ENCODE results near the gene SH3BP2. TPM values are rescaled to one million over a fixed set of nuclear protein-coding genes. Genes with fewer than 3 reads are reported as not detected.
A peak's percentile ranks its signal among the peaks of the same experiment; 100 is the strongest.

The SH3BP2 gene
- total RNA-seq, 2 experiments from 2014 or later, result 10.9 to 31.6 TPM

DNA sequence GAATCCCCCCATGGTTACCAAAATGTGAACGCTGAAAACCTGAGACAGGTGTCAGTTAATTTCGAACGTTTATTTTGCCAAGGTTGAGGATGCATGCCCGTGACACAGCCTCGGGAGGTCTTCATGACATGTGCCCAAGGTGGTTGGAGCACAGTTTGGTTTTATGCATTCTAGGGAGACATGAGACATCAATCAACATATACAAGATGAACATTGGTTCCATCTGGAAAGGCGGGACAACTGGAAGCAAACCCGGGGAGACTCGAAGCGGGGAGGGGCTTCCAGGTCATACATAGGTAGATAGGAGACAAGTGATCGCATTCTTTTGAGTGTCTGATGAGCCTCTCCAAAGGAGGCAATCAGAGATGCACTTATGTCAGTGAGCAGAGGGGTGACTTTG lies 11.0 kb upstream of the SH3BP2 start:
- ChIA-PET POLR2A (interaction anchor here (1.6 kb wide), 1 partner anchor 11 kb away, joined by 4 read pairs; no protein-coding TSS in a partner anchor), CTCF (ENCODE audit: unreplicated experiment) (no interaction called here)
- H3K4me2 ChIP-seq (ENCODE audit: low read length), result no peak overlapping the region
- H4K20me1 ChIP-seq (ENCODE audit: insufficient read depth, low read length), result no peaks in the 10 kb centered on the region
- no TSS peak for BruUV-seq (replicated peaks)
- no peak overlapping the region for H3K4me3 ChIP-seq (ENCODE audit: low read depth, low read length, poor library complexity, severe bottlenecking)
- TF ChIP-seq CTCF (conservative IDR thresholded peaks at IDR 0.05; ENCODE audit: low read length), result no peak
- TF ChIP-seq EZH2phosphoT487 (IDR thresholded peaks at IDR 0.05; ENCODE audit: borderline replicate concordance, low read depth, low read length), result no peak
- intact Hi-C loops (cut with micrococcal nuclease; ENCODE audit: unreplicated experiment), result no loop called here
- no peaks in the 10 kb centered on the region for H3K9me3 ChIP-seq (ENCODE audit: low read length)
- H3K36me3 ChIP-seq (ENCODE audit: insufficient read depth, low read length), result no peaks in the 10 kb centered on the region
- no peaks in the 10 kb centered on the region for H3K9me2 ChIP-seq (ENCODE audit: insufficient read depth, low read length)
- no peak overlapping the region for H3K27ac ChIP-seq (ENCODE audit: low read depth, low read length, poor library complexity, severe bottlenecking)
- no peak overlapping the region for H2AFZ ChIP-seq (ENCODE audit: low read length)
- H3K79me2 ChIP-seq (ENCODE audit: insufficient read depth, low read depth, low read length), result no peaks in the 10 kb centered on the region
- peaks cover 23% of the 10 kb centered on the region for H3K4me1 ChIP-seq (ENCODE audit: insufficient read depth, low read length, poor library complexity, severe bottlenecking)
- DNase-seq (ENCODE audit: low spot score), result no peak

GRCh38 chr4:2783790-2784189 lies 9.1 kb upstream of the SH3BP2 start:
- Histone ChIP-seq H3K4me2 (ENCODE audit: low read length) (no peak overlapping the region), H2AFZ (ENCODE audit: low read length) (no peak overlapping the region), H3K9me3 (ENCODE audit: low read length) (no peaks in the 10 kb centered on the region), H3K4me1 (ENCODE audit: insufficient read depth, low read length, poor library complexity, severe bottlenecking) (peaks cover 32% of the 10 kb centered on the region), H4K20me1 (ENCODE audit: insufficient read depth, low read length) (no peaks in the 10 kb centered on the region), H3K4me3 (ENCODE audit: low read depth, low read length, poor library complexity, severe bottlenecking) (no peak overlapping the region), H3K36me3 (ENCODE audit: insufficient read depth, low read length) (no peaks in the 10 kb centered on the region), H3K79me2 (ENCODE audit: insufficient read depth, low read depth, low read length) (no peaks in the 10 kb centered on the region), H3K9me2 (ENCODE audit: insufficient read depth, low read length) (no peaks in the 10 kb centered on the region), H3K27ac (ENCODE audit: low read depth, low read length, poor library complexity, severe bottlenecking) (no peak overlapping the region)
- intact Hi-C loops (cut with micrococcal nuclease; ENCODE audit: unreplicated experiment), result no loop called here
- DNase-seq (ENCODE audit: low spot score), result no peak
- BruUV-seq (replicated peaks), result no TSS peak
- ChIA-PET POLR2A (interaction anchor here (0.7 to 4.3 kb wide), 3 partner anchors 26 to 88 kb away, joined by 3 to 13 read pairs (median 3); no protein-coding TSS in a partner anchor), CTCF (ENCODE audit: unreplicated experiment) (no interaction called here)
- TF ChIP-seq EZH2phosphoT487 (IDR thresholded peaks at IDR 0.05; ENCODE audit: borderline replicate concordance, low read depth, low read length), result no peak
- TF ChIP-seq CTCF (conservative IDR thresholded peaks at IDR 0.05; ENCODE audit: low read length), result no peak

- H3K27ac ChIP-seq (ENCODE audit: low read depth, low read length, poor library complexity, severe bottlenecking), result peak overlapping the region; percentile 35
- DNase-seq (ENCODE audit: low spot score), result peak; percentile 89
- TF ChIP-seq CTCF (conservative IDR thresholded peaks at IDR 0.05; ENCODE audit: low read length), result no peak
- TF ChIP-seq EZH2phosphoT487 (IDR thresholded peaks at IDR 0.05; ENCODE audit: borderline replicate concordance, low read depth, low read length), result no peak
- POLR2A ChIA-PET, result interaction anchor here (0.6 to 4.3 kb wide), 24 partner anchors 13 to 1073 kb away, joined by 3 to 13 read pairs (median 4); partner anchors contain the start of genes GRK4, SLBP and TNIP2
- H4K20me1 ChIP-seq (ENCODE audit: insufficient read depth, low read length), result no peaks in the 10 kb centered on the region
- H3K4me1 ChIP-seq (ENCODE audit: insufficient read depth, low read length, poor library complexity, severe bottlenecking), result peaks cover 32% of the 10 kb centered on the region
- peak overlapping the region; percentile 73 for H2AFZ ChIP-seq (ENCODE audit: low read length)
- intact Hi-C loops (cut with micrococcal nuclease; ENCODE audit: unreplicated experiment), result loop anchor here (2.0 kb wide), 1 partner anchor 27 kb away; no protein-coding TSS in a partner anchor
- no peaks in the 10 kb centered on the region for H3K36me3 ChIP-seq (ENCODE audit: insufficient read depth, low read length)
- peak overlapping the region; percentile 60 for H3K4me2 ChIP-seq (ENCODE audit: low read length)
- H3K9me3 ChIP-seq (ENCODE audit: low read length), result no peaks in the 10 kb centered on the region
- BruUV-seq (replicated peaks), result no TSS peak
- H3K9me2 ChIP-seq (ENCODE audit: insufficient read depth, low read length), result no peaks in the 10 kb centered on the region
- CTCF ChIA-PET (ENCODE audit: unreplicated experiment), result interaction anchor here (0.8 kb wide), 1 partner anchor 27 kb away, joined by 5 read pairs; no protein-coding TSS in a partner anchor
- no peaks in the 10 kb centered on the region for H3K79me2 ChIP-seq (ENCODE audit: insufficient read depth, low read depth, low read length)
- peak overlapping the region; percentile 7 for H3K4me3 ChIP-seq (ENCODE audit: low read depth, low read length, poor library complexity, severe bottlenecking)
Measured at GRCh38 chr4:2785613-2786012, 7.3 kb upstream of the SH3BP2 start.

All from OCI-LY7 (cell line).